Smooth muscle cell (in vitro differentiated cells): ENCODE data around the gene NXPE3. TPM values are rescaled to one million over a fixed set of nuclear protein-coding genes. Genes with fewer than 3 reads are reported as not detected.

Source experiments
- DNase-seq: peaks from one replicate; lab custom pipeline; 2025; ENCODE audit not compliant: unreplicated experiment; lab: John Stamatoyannopoulos, UW
- H2AFZ ChIP-seq: fragments of 200-600 bp; sonication (generic); 2 replicates; pipeline ENCODE4 v1.6.0; 2016; ENCODE audit warnings: antibody characterized with exemption, low read depth, mild to moderate bottlenecking
- H3F3A ChIP-seq: fragments of 200-600 bp; sonication (generic); 2 replicates; pipeline ENCODE4 v1.6.0; 2017; ENCODE audit warnings: antibody characterized with exemption, low read depth
- H3K27ac ChIP-seq: fragments of 200-600 bp; sonication (generic); 2 replicates; pipeline ENCODE4 v1.5.1; 2016; ENCODE audit warnings: low read depth, mild to moderate bottlenecking
- H3K27me3 ChIP-seq: fragments of 200-600 bp; sonication (generic); 2 replicates; pipeline ENCODE4 v1.6.1; 2016; ENCODE audit warnings: low read depth, mild to moderate bottlenecking
- H3K36me3 ChIP-seq: fragments of 200-600 bp; sonication (generic); 2 replicates; pipeline ENCODE4 v1.5.1; 2016; ENCODE audit warnings: low read depth
- H3K4me1 ChIP-seq: fragments of 200-600 bp; sonication (generic); 2 replicates; pipeline ENCODE4 v1.5.1; 2016; ENCODE audit warnings: low read depth
- H3K4me2 ChIP-seq: fragments of 200-600 bp; sonication (generic); 2 replicates; pipeline ENCODE4 v1.6.0; 2016; ENCODE audit warnings: mild to moderate bottlenecking
- H3K4me3 ChIP-seq: fragments of 200-600 bp; sonication (generic); 2 replicates; pipeline ENCODE4 v1.5.1; 2016; ENCODE audit warnings: mild to moderate bottlenecking
- H3K79me2 ChIP-seq: fragments of 200-600 bp; sonication (generic); 2 replicates; pipeline ENCODE4 v1.6.0; 2016; ENCODE audit warnings: low read depth, mild to moderate bottlenecking
- H3K9ac ChIP-seq: fragments of 200-600 bp; sonication (generic); 2 replicates; pipeline ENCODE4 v1.6.0; 2016; ENCODE audit warnings: low read depth
- H3K9me3 ChIP-seq: fragments of 200-600 bp; sonication (generic); replicated peaks from 2 replicates; pipeline ENCODE4 v1.5.1; 2016; ENCODE audit warnings: low read depth
- H4K20me1 ChIP-seq: fragments of 200-600 bp; sonication (generic); 2 replicates; pipeline ENCODE4 v1.6.0; 2016; ENCODE audit warnings: low read depth
- CTCF ChIP-seq: fragments of 200-600 bp; sonication (generic); IDR thresholded peaks from 2 replicates; pipeline ENCODE4 v1.5.1; 2017; ENCODE audit warnings: borderline replicate concordance, mild to moderate bottlenecking, antibody characterized with exemption; ENCODE audit not compliant: insufficient read depth, poor library complexity, severe bottlenecking
- WGBS: methylation state at CpG from one replicate; pipeline ENCODE4 v1.1.7; 2016; ENCODE audit warnings: low lambda C conversion rate; 5-methylcytosine and 5-hydroxymethylcytosine counted together
- polyA plus RNA-seq: library from polyadenylated mRNA; unstranded; fragments of >200 nt; fragmentation: Nextera tagmentation; extraction: Ambion mirVana; gene quantifications from 2 replicates; pipeline ENCODE4 v1.2.1, GENCODE V29; 2016
- total RNA-seq: library from RNA; depleted of rRNA; stranded (reverse); fragments of >200 nt; gene quantifications from 2 replicates; pipeline ENCODE4 v1.2.3, GENCODE V29; 2014

The NXPE3 gene
- total and polyA plus RNA-seq, 2 experiments from 2014 or later = 7.0 to 8.6 TPM

- H3K9me3 ChIP-seq = no peaks in the 10 kb centered on the region
- peak; percentile 32 for DNase-seq
Measured at GRCh38 chr3:101827211-101828174, 48.5 kb downstream of the NXPE3 start.

GRCh38 chr3:101828276-101828675, 49.3 kb downstream of the NXPE3 start:
- H3K27me3 ChIP-seq = no peaks in the 10 kb centered on the region
- no peak for DNase-seq
- H3K4me1 ChIP-seq = peaks cover 22% of the 10 kb centered on the region
- peaks cover 14% of the 10 kb centered on the region for H3F3A ChIP-seq
- peaks cover 31% of the 10 kb centered on the region for H3K79me2 ChIP-seq
- H2AFZ ChIP-seq = peak overlapping the region; percentile 85
- H3K27ac ChIP-seq = peak overlapping the region; percentile 85
- H3K9me3 ChIP-seq = no peaks in the 10 kb centered on the region
- peak overlapping the region; percentile 61 for H3K9ac ChIP-seq
- no peak for TF ChIP-seq CTCF
- peak overlapping the region; percentile 86 for H3K4me2 ChIP-seq
- peak overlapping the region; percentile 59 for H3K4me3 ChIP-seq
- no peaks in the 10 kb centered on the region for H3K36me3 ChIP-seq
- no peaks in the 10 kb centered on the region for H4K20me1 ChIP-seq
- WGBS = 17% methylated on average over 3 of the region's 3 CpGs

More at GRCh38 chr3:101827211-101828174, 48.5 kb downstream of the NXPE3 start:
- no peaks in the 10 kb centered on the region for H4K20me1 ChIP-seq
- no peaks in the 10 kb centered on the region for H3K36me3 ChIP-seq
- no peak for TF ChIP-seq CTCF
- H2AFZ ChIP-seq = peak overlapping the region; percentile 85
- peak overlapping the region; percentile 86 for H3K4me2 ChIP-seq
- peak overlapping the region; percentile 59 for H3K4me3 ChIP-seq
- H3K9ac ChIP-seq = peak overlapping the region; percentile 61
- H3K27me3 ChIP-seq = no peaks in the 10 kb centered on the region
- peaks cover 22% of the 10 kb centered on the region for H3K4me1 ChIP-seq
- H3K79me2 ChIP-seq = peaks cover 31% of the 10 kb centered on the region
- peak overlapping the region; percentile 85 for H3K27ac ChIP-seq
- H3F3A ChIP-seq = peaks cover 14% of the 10 kb centered on the region
- 9% methylated on average over 30 of the region's 30 CpGs for WGBS

- TF ChIP-seq CTCF = no peak
- Histone ChIP-seq H2AFZ (peak overlapping the region; percentile 85), H3K4me3 (peak overlapping the region; percentile 59), H3K9ac (peak overlapping the region; percentile 61), H3K79me2 (peaks cover 31% of the 10 kb centered on the region), H3K27me3 (no peaks in the 10 kb centered on the region), H3K27ac (peak overlapping the region; percentile 85), H4K20me1 (no peaks in the 10 kb centered on the region), H3K4me2 (peak overlapping the region; percentile 86), H3K36me3 (no peaks in the 10 kb centered on the region), H3K4me1 (peaks cover 22% of the 10 kb centered on the region), H3K9me3 (no peaks in the 10 kb centered on the region), H3F3A (peaks cover 14% of the 10 kb centered on the region)
- DNase-seq = no peak
- 34% methylated on average over 9 of the region's 9 CpGs for WGBS
Measured at GRCh38 chr3:101828691-101829436, 49.9 kb downstream of the NXPE3 start.
